Epithelial cell of esophagus (primary cell): ENCODE measurements around the gene NOB1.
"Not testable (repeated sequence)": the region's sequence is repeated elsewhere in the genome, so short reads cannot be mapped to it uniquely, and the experiment has no call there.

Source experiments
- DNase-seq: peaks from one replicate; pipeline ENCODE4 v3.0.0; 2010; ENCODE audit warnings: low read depth
- H3K4me3 ChIP-seq: 2 replicates; pipeline ENCODE4 v1.5.1; 2011; ENCODE audit warnings: mild to moderate bottlenecking, low read length, control low read depth
- CTCF ChIP-seq: IDR thresholded peaks from 2 replicates; pipeline ENCODE4 v1.5.1; 2011; ENCODE audit warnings: low read depth, mild to moderate bottlenecking, low read length, control low read depth, inconsistent platforms; ENCODE audit not compliant: insufficient read depth; ENCODE audit errors: missing control alignments

The NOB1 gene

GRCh38 chr16:69745959-69746358 lies 8.8 kb downstream of the NOB1 start:
- no peak overlapping the region for H3K4me3 ChIP-seq
- no peak for TF ChIP-seq CTCF
- no peak for DNase-seq

- no peak for DNase-seq
- H3K4me3 ChIP-seq: no peak overlapping the region
- TF ChIP-seq CTCF: no peak
Measured at GRCh38 chr16:69745232-69745612, 9.5 kb downstream of the NOB1 start.

GRCh38 chr16:69744363-69745231 lies 10.1 kb downstream of the NOB1 start:
- no peak overlapping the region for H3K4me3 ChIP-seq
- DNase-seq: no peak
- TF ChIP-seq CTCF: no peak

GRCh38 chr16:69741951-69742904 lies 12.5 kb downstream of the NOB1 start:
- DNase-seq: peak; percentile 61
- H3K4me3 ChIP-seq: no peak overlapping the region
- no peak for TF ChIP-seq CTCF

- no peak overlapping the region for H3K4me3 ChIP-seq
- DNase-seq: peak; percentile 49
- no peak for TF ChIP-seq CTCF
Measured at GRCh38 chr16:69741519-69741918, 13.2 kb downstream of the NOB1 start.

GRCh38 chr16:69732101-69732500 lies 22.6 kb downstream of the NOB1 start:
- TF ChIP-seq CTCF: no peak
- H3K4me3 ChIP-seq: no peak overlapping the region
- no peak for DNase-seq

- H3K4me3 ChIP-seq, DNase-seq: not testable (repeated sequence)
Measured at GRCh38 chr16:69731280-69731679, 23.4 kb downstream of the NOB1 start.

GRCh38 chr16:69729030-69729429 lies 25.7 kb downstream of the NOB1 start:
- H3K4me3 ChIP-seq, DNase-seq: not testable (repeated sequence)
